IMR-90 (cell line): Measurements from ENCODE around the gene NCKAP5.

Experiments
- CTCF ChIP-seq: conservative IDR thresholded peaks from 2 replicates; pipeline ENCODE4 v1.5.1; 2012; ENCODE audit warnings: mild to moderate bottlenecking, low read depth, low read length, improper control_type of control experiment
- FOS ChIP-seq: fragments of 150-350 bp; IDR thresholded peaks from 2 replicates; pipeline ENCODE4 v1.6.1; 2016; ENCODE audit warnings: low read depth, low read length
- POLR2A ChIP-seq: IDR thresholded peaks from 2 replicates; pipeline ENCODE4 v1.6.1; 2012; ENCODE audit warnings: mild to moderate bottlenecking, low read depth, low read length
- RAD21 ChIP-seq: IDR thresholded peaks from 2 replicates; pipeline ENCODE4 v1.6.1; 2012; ENCODE audit warnings: low read length, improper control_type of control experiment
- SMC3 ChIP-seq: fragments of 150-350 bp; IDR thresholded peaks from 2 replicates; pipeline ENCODE4 v1.6.1; 2016; ENCODE audit warnings: low read depth, mild to moderate bottlenecking, antibody characterized with exemption, low read length, moderate library complexity
- TF ChIP-seq, protein P1 (sequence below): fragments of 150-350 bp; IDR thresholded peaks from 2 replicates; pipeline ENCODE4 v1.6.1; 2017; ENCODE audit warnings: mild to moderate bottlenecking, antibody characterized with exemption, low read length, low read depth

DNA sequence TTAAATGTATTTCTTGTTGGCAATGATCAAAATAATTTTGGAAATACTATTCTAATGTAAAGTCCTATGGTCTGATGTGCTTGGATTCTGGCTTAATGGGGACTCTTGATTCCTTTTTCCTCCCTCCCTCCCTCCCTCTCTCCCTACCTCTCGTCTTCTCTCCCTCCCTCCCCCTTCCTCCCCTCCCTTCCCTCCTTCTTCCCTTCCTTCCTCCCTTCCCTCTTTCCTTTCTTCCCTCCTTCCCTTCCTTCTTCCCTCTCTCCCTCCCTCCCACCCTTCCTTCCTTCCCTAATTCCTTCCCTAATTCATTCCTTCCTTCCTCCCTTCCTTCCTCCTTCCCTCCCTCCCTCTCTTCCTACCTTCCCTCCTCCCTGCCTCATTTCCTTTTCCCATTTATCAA is 19.9 kb upstream of the NCKAP5 start:
- TF ChIP-seq SMC3, result no peak
- TF ChIP-seq CTCF, result no peak
- TF ChIP-seq, protein P1, sequence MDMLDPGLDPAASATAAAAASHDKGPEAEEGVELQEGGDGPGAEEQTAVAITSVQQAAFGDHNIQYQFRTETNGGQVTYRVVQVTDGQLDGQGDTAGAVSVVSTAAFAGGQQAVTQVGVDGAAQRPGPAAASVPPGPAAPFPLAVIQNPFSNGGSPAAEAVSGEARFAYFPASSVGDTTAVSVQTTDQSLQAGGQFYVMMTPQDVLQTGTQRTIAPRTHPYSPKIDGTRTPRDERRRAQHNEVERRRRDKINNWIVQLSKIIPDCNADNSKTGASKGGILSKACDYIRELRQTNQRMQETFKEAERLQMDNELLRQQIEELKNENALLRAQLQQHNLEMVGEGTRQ, result no peak
- no peak for TF ChIP-seq FOS
- no peak for TF ChIP-seq RAD21
- TF ChIP-seq POLR2A, result no peak
